Measurements from ENCODE around the gene SLC9A8. TPM values are rescaled to one million over a fixed set of nuclear protein-coding genes. Genes with fewer than 3 reads are reported as not detected.

Gene SLC9A8
- polyA plus RNA-seq, 3 donors: 5.1 to 8.6 (median 7.0) TPM

Other genes starting within 250 kb of the SLC9A8 start
- 10 to 100 TPM in 2 of 3 donors, 1 to 10 TPM in 1; 2.0 to 79.7 (median 15.9) TPM for gene PTGIS, start 244.7 kb upstream of the SLC9A8 start, polyA plus RNA-seq
- gene B4GALT5, start 99.0 kb upstream of the SLC9A8 start, polyA plus RNA-seq: 10 to 100 TPM in 2 of 3 donors, 1 to 10 TPM in 1; 8.7 to 48.2 (median 22.7) TPM
- gene SPATA2, start 102.7 kb downstream of the SLC9A8 start, polyA plus RNA-seq: 1 to 10 TPM; 3.8 to 5.0 (median 4.7) TPM
- gene RNF114, start 123.6 kb downstream of the SLC9A8 start, polyA plus RNA-seq: 10 to 100 TPM; 45.1 to 57.9 (median 45.7) TPM
- 10 to 100 TPM in 2 of 3 donors, 1 to 10 TPM in 1; 2.8 to 23.4 (median 21.5) TPM for gene SNAI1, start 170.2 kb downstream of the SLC9A8 start, polyA plus RNA-seq

Measured in adipose tissue (tissue), 3 donors.